Activated gamma-delta T cell treated with Interleukin-2 at 50 U/mL for 16 hours (primary cell): Measurements from ENCODE around the gene PI4KA.

Experiments
- DNase-seq: peaks from one replicate; pipeline ENCODE4 v3.0.0-alpha.2; 2020

The PI4KA gene

GRCh38 chr22:20814221-20814808, 44.3 kb downstream of the PI4KA start:
- no peak for DNase-seq

GRCh38 chr22:20813056-20813455, 45.6 kb downstream of the PI4KA start:
- no peak for DNase-seq

- DNase-seq, result no peak
Measured at GRCh38 chr22:20811971-20812660, 46.5 kb downstream of the PI4KA start.

DNA sequence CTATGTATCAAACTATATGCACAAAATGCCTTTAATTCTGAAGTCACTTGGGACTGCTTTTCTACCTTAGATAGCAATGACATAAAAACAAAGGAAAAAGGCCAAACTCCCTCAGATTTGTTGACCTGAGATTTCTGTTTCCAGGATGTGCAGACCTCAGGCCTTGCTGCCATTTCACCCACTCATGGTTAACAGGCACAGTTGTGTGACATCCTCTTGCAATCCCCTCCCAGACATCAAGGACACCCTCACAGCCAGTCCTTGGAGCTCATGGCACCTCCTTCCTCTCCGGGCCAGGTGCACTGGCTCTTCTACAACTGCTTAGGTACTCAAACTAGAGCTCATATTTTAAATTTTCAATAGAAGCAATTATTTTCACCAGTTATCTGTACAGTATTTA, 47.4 kb downstream of the PI4KA start:
- no peak for DNase-seq

GRCh38 chr22:20810645-20811044, 48.0 kb downstream of the PI4KA start:
- no peak for DNase-seq

DNA sequence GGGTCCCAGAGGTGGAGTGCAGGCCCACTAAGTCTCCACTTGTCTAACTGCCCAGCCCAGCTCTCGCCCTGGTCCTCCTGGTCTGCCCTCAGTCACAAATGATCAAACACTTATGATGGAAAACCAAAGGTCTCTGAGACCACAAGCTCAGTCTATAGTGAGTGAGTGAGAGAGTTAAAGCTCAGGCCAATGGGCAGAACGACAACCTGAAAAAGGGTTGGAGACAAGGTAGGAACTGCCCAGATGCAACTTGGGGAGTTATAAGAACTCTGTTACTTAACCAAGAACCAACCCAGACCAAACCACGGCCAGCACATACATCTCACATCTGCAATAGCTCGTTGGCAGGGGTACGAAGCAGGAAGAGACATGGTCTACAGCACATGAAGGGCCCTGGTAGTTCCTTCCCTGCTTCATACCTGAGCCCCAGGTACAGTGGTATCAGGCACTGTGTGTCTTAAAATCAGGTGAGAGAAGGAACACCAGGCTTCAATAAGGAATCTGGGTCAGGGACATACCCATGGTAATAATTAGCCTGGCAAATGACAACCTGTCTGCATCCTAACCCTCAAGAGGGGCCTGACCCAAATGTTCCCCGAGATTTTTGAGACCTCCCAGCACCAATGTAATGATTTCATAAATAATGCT, 48.9 kb downstream of the PI4KA start:
- DNase-seq, result no peak

GRCh38 chr22:20808844-20809243, 49.8 kb downstream of the PI4KA start:
- DNase-seq, result no peak

DNA sequence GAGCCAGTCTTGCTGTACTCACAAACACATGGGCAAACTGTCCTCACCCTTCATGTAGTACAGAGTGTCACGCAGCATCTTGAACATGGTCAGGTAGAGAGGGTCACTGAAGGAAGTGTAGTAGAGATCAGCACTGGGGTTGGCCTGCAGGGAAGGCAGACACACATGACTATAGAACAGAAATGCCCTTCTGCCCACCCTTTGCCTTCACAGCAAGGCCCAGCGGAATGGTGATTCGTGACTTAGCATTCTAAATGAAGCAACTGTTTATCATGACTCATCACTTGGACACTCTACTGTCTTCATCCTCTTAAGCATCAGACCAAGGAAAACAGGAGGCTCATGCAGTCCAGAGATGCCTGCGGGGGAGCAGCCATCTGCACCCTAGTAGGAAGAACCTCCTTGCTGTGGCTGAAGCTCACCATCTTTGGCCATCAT, 51.3 kb downstream of the PI4KA start:
- DNase-seq, result no peak

- DNase-seq, result no peak
Measured at GRCh38 chr22:20805972-20806471, 52.6 kb downstream of the PI4KA start.

GRCh38 chr22:20804650-20805049, 54.0 kb downstream of the PI4KA start:
- no peak for DNase-seq

DNA sequence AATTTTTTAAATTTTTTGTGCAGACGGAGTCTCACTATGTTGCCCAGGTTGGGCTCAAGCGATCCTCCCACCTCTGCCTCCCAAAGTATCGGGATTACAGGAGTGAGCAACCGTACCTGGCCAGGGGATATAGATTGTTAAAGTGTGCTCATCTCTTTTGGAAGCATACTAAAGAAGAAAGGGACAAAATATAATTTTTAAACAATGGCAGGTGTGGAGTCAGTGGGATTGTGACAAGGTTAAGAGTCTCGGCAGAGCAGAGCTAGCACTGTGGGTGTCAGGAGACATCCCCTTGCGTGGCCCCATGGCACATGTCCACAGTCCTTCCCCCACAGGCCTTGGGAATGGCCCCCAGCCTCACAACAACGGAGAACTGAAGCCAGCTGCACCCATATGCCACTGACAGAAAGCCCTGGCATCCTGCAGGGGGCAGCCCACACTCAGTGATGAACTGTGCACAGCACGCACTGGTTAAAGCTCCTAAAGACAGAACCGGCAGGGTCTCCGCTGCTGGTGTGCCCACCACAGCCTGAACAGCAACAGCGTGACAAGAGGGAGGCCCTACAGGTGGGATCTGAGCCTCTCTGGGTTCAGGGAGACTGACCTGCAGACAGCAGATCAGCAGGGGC, 54.8 kb downstream of the PI4KA start:
- DNase-seq, result no peak

- no peak for DNase-seq
Measured at GRCh38 chr22:20802922-20803553, 55.6 kb downstream of the PI4KA start.

DNA sequence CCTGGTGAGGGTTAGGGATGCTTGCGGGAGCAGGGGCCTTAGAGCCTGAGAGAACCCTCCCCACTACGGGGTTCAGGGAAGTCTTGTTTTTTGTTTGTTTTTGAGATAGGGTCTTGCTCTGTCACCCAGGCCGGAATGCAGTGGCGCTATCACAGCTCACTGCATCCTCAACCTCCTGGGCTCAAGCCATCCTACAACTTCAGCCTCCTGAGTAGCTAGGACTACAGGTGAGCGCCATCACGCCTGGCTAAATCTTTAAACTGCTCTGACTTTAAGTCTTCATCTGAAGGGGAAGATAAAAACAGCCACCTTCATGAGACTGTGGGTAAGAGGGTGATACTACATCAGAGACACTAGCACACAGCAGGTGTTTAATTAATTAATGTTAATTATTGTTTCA, 56.2 kb downstream of the PI4KA start:
- DNase-seq, result no peak

DNA sequence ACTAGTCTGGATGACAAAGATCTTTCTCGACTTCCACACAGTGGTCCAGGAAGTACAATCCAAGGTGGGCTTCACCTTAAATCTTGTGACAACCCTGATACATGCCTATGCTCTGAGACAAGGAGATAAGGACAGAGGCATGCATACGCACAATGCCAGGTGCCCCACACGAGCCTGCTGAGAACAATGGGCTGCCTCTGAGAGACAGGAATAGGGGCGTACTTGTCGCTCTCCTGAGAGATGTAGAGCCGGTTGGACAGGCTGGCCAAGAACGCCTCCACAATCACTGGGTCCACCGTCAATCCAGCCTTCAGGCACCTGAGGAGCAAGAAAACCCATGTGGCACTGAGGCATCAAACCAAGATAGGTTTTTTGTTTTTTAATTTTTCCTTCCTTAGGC, 59.2 kb downstream of the PI4KA start:
- no peak for DNase-seq

DNA sequence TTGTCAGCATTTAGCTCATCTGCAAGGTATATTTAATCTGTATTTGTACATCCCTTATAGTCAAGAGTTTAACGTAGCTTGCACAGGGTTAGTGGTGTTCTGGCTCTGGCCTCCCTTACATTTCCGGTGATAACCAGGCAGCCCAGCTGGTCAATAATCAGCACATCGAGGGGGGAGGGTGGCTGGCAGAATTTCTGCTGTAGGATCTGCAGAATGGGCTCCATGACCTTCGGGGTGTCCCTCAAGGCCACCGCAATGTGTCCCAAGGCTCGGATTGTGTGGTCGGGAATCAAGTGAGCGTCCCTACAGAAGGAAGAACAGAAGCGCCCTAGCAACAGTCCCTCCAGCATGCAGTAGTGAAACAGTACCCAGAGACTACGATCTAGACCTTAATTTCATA, 59.6 kb downstream of the PI4KA start:
- no peak for DNase-seq

GRCh38 chr22:20798218-20798617, 60.4 kb downstream of the PI4KA start:
- DNase-seq, result no peak

DNA sequence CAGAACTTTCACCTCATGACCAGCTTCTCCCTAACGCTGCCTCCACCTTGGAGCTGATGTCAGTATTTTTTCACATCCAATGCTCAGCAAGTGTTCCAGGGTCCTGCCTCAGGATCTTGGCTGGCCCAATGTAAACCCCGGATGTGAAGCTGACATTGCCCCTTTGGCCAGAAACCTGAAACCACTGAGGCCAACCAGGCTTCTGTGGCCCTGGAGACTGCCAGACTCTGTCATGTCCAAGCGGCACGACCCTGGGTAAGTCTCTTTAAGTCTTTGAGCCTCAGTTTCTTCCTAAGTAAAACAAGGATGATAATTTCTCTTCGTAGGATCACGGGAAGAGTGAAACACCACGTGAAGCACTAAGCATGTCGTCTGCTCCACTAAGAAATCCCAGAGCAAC, 61.9 kb downstream of the PI4KA start:
- no peak for DNase-seq

DNA sequence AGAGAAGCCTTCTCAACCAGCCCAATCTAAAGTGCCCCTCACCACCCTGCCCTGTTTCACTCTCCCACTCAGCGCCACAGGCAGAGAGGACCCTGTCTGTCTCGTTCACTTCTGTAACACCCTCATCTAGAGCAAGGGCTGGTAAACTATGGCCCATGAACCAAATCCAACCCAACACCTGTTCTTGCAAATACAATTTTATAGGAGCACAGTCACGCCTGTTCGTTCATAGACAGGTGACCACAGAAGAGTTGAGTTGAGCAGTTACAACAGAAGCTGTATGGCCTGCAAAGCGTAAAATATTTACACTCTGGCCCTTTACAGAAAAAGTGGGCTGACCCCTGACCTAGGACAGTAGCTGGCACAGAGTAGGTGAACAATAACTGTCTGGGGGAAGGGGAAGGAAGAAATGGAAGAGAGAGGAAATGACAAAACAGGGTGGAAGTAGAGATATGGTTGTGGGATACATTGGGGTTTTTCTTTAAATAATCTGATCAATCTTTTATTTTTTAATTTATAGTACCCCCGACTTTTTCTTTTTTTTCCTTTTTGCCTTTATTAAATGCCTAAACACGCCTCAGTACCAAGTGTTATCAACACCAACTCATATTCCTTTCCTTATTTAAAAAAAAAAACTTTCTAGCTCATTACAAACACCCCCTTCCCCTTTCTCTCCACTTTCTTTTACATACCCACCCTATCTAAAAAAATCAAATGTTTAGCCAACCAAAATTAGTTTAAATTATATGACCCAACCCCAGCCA, 63.8 kb downstream of the PI4KA start:
- no peak for DNase-seq

- no peak for DNase-seq
Measured at GRCh38 chr22:20793748-20794649, 64.6 kb downstream of the PI4KA start.

DNA sequence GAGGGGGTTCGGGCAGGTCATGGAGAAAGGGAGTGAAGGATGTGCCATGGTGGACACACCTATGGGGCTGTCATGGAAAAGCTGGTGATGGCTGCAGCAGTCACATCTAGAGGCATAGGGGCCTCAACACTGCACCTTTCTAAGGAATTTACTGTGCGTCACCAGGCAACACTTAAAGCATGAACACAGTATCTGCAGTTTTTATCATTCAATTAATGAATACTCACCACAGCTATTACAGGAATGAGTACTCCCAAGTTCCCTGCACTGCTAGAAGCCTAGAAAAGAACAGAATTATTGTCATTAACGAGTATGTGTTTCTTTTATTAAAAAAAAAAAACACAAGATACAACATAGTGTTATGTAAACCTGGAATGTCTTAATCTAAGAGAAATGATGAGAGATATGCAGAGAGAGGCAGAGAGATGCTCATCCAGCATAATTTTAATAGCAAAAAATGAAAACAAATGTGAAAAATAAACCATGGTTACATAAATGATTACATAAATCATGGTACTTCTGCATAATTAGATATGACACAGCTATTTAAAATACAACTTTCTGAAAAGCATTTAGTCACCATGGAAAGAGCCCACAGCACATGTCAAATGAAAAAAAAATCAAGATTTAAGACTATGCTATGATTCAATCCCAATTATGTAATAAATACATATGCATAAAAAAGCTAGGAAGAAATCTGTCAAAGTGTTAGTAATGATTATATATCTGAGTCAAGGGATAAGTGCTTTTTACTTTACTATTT, 65.5 kb downstream of the PI4KA start:
- DNase-seq, result no peak
